GM21529 (cell line): ENCODE data around the gene NHSL2.
"Not testable (repeated sequence)": the region's sequence is repeated elsewhere in the genome, so short reads cannot be mapped to it uniquely, and the experiment has no call there.

Experiments
- ATAC-seq: cut with Tn5 transposase; IDR thresholded peaks from one replicate; pipeline ENCODE4 v1.9.1; 2021; ENCODE audit not compliant: unreplicated experiment

The NHSL2 gene

GRCh38 chrX:72158773-72159172, 248.1 kb downstream of the NHSL2 start:
- ATAC-seq: no peak

GRCh38 chrX:72159769-72160168, 249.1 kb downstream of the NHSL2 start:
- ATAC-seq: no peak

GRCh38 chrX:72165551-72165950, 254.9 kb downstream of the NHSL2 start:
- ATAC-seq: no peak

- ATAC-seq: no peak
These were observed 258.5 kb downstream of the NHSL2 start for GRCh38 chrX:72169008-72169728.

- ATAC-seq: not testable (repeated sequence)
These were observed 265.6 kb downstream of the NHSL2 start for GRCh38 chrX:72176289-72176688.

- no peak for ATAC-seq
These were observed 266.3 kb downstream of the NHSL2 start for GRCh38 chrX:72176981-72177380.

- no peak for ATAC-seq
These were observed 269.9 kb downstream of the NHSL2 start for GRCh38 chrX:72180539-72180938.

- peak; percentile 96 for ATAC-seq
These were observed 270.8 kb downstream of the NHSL2 start, which contains the start of gene PIN4 for GRCh38 chrX:72181178-72182125. Gene PIN4, plus strand, starts transcription at chrX:72181757. Its CDS starts 29 bp downstream, at chrX:72181786.

- no peak for ATAC-seq
These were observed 272.3 kb downstream of the NHSL2 start for GRCh38 chrX:72182924-72183323.

GRCh38 chrX:72201836-72202536, 291.3 kb downstream of the NHSL2 start:
- ATAC-seq: no peak
